BE2C (cell line): ENCODE results near the gene AMFR.
"Not testable (repeated sequence)": the region's sequence is repeated elsewhere in the genome, so short reads cannot be mapped to it uniquely, and the experiment has no call there.

Experiments used
- DNase-seq: peaks from one replicate; pipeline ENCODE4 v3.0.0-alpha.2; 2020
- H3K27me3 ChIP-seq: fragments of 250-450 bp; sonication (Bioruptor Pico); 2 replicates; pipeline ENCODE4 v1.5.1; 2020; ENCODE audit warnings: mild to moderate bottlenecking
- H3K36me3 ChIP-seq: fragments of 250-450 bp; sonication (Bioruptor Pico); 2 replicates; pipeline ENCODE4 v1.5.1; 2020; ENCODE audit warnings: mild to moderate bottlenecking
- H3K4me1 ChIP-seq: fragments of 250-450 bp; sonication (Bioruptor Pico); 2 replicates; pipeline ENCODE4 v1.5.1; 2020
- H3K4me3 ChIP-seq: 2 replicates; pipeline ENCODE4 v1.5.1; 2011; ENCODE audit warnings: low read depth, low read length
- H3K9me3 ChIP-seq: fragments of 250-450 bp; sonication (Bioruptor Pico); 2 replicates; pipeline ENCODE4 v1.5.1; 2020
- CTCF ChIP-seq: IDR thresholded peaks from 2 replicates; pipeline ENCODE4 v1.5.1; 2012; ENCODE audit warnings: mild to moderate bottlenecking, low read depth, low read length

Gene AMFR

GRCh38 chr16:56382459-56382858 is 42.9 kb downstream of the AMFR start:
- no peak for TF ChIP-seq CTCF
- no peak for DNase-seq
- Histone ChIP-seq H3K4me1 (no peaks in the 10 kb centered on the region), H3K9me3 (peaks cover 5% of the 10 kb centered on the region), H3K36me3 (peaks cover 22% of the 10 kb centered on the region), H3K4me3 (no peak overlapping the region), H3K27me3 (no peaks in the 10 kb centered on the region)

- H3K4me3 ChIP-seq, H3K9me3 ChIP-seq, H3K4me1 ChIP-seq, H3K27me3 ChIP-seq, DNase-seq: not testable (repeated sequence)
- H3K36me3 ChIP-seq: peaks cover 22% of the 10 kb centered on the region
Measured at GRCh38 chr16:56380778-56381485, 44.4 kb downstream of the AMFR start.

GRCh38 chr16:56379044-56379443 is 46.3 kb downstream of the AMFR start:
- peaks cover 15% of the 10 kb centered on the region for H3K36me3 ChIP-seq
- H3K9me3 ChIP-seq, H3K4me3 ChIP-seq, H3K27me3 ChIP-seq, H3K4me1 ChIP-seq, DNase-seq: not testable (repeated sequence)

GRCh38 chr16:56375792-56376191 is 49.6 kb downstream of the AMFR start:
- not testable (repeated sequence) for H3K36me3 ChIP-seq

GRCh38 chr16:56373003-56373402 is 52.3 kb downstream of the AMFR start:
- peaks cover 7% of the 10 kb centered on the region for H3K4me1 ChIP-seq
- no peaks in the 10 kb centered on the region for H3K9me3 ChIP-seq
- no peak overlapping the region for H3K4me3 ChIP-seq
- no peaks in the 10 kb centered on the region for H3K27me3 ChIP-seq
- no peak for DNase-seq
- no peak for TF ChIP-seq CTCF
- H3K36me3 ChIP-seq: no peaks in the 10 kb centered on the region

More at GRCh38 chr16:56375792-56376191, 49.6 kb downstream of the AMFR start:
- not testable (repeated sequence) for H3K4me3 ChIP-seq, H3K27me3 ChIP-seq, H3K4me1 ChIP-seq, H3K9me3 ChIP-seq, DNase-seq

- no peak for TF ChIP-seq CTCF
- H3K36me3 ChIP-seq: peaks cover under 1% of the 10 kb centered on the region; the same call in 1 of the 2 replicates
- peaks cover 7% of the 10 kb centered on the region for H3K4me1 ChIP-seq
- no peak overlapping the region for H3K4me3 ChIP-seq
- DNase-seq: no peak
- no peaks in the 10 kb centered on the region for H3K9me3 ChIP-seq
- H3K27me3 ChIP-seq: no peaks in the 10 kb centered on the region
Measured at GRCh38 chr16:56372013-56372634, 53.2 kb downstream of the AMFR start.

GRCh38 chr16:56371660-56371937 is 53.7 kb downstream of the AMFR start:
- no peak for TF ChIP-seq CTCF
- Histone ChIP-seq H3K27me3 (no peaks in the 10 kb centered on the region), H3K4me3 (no peak overlapping the region), H3K4me1 (peaks cover 7% of the 10 kb centered on the region), H3K36me3 (peaks cover 6% of the 10 kb centered on the region), H3K9me3 (no peaks in the 10 kb centered on the region)
- DNase-seq: no peak
